HCT116 (cell line): ENCODE results near the gene TCERG1L. TPM values are rescaled to one million over a fixed set of nuclear protein-coding genes. Genes with fewer than 3 reads are reported as not detected.

ENCODE experiments used
- ATAC-seq: fragments of 200-7000 bp; cut with Tn5 transposase; 2 replicates; pipeline ENCODE4 v1.9.1; 2020; ENCODE audit warnings: mild to moderate bottlenecking, moderate library complexity
- BruUV-seq: library from RNA; stranded (reverse); fragments of 400-500 nt; replicated peaks from 2 replicates; lab custom pipeline; 2021; lab: Mats Ljungman, UMichigan
- CTCF ChIA-PET: fragments of 300-600 bp; sonication (Branson Sonifier 250); formaldehyde crosslinking; loops from one replicate; lab custom pipeline; 2021; ENCODE audit warnings: antibody characterized with exemption; lab: Charles Lee
- POLR2A ChIA-PET: fragments of 300-600, 350-600 bp; sonication (Branson Sonifier 250); formaldehyde crosslinking; loops from one replicate; lab custom pipeline; 2021; ENCODE audit warnings: antibody characterized with exemption; lab: Charles Lee
- RAD21 ChIA-PET, 2 experiments: fragments of 300-600 bp; sonication (Branson Sonifier 250); formaldehyde crosslinking; loops; one replicate each; lab custom pipeline; 2023; ENCODE audit warnings: low total read pairs in 2 of 2; ENCODE audit not compliant: uncharacterized antibody in 2 of 2, unreplicated experiment in 2 of 2, low non-redundant PET in 1 of 2; lab: Charles Lee
- DNase-seq: peaks from one replicate; pipeline ENCODE4 v3.0.0-alpha.2; 2010; ENCODE audit warnings: low read depth, low spot score
- H2AFZ ChIP-seq: fragments of 200-600 bp; shearing (Covaris generic), sonication (generic); 2 replicates; pipeline ENCODE4 v1.6.1; 2017; ENCODE audit warnings: low read depth, mixed run types, mixed read lengths, antibody characterized with exemption, low read length; ENCODE audit not compliant: poor library complexity, severe bottlenecking
- H3K27ac ChIP-seq: 2 replicates; pipeline ENCODE4 v1.5.1; 2012; ENCODE audit warnings: low read depth, low read length
- H3K27me3 ChIP-seq: fragments of 200-600 bp; sonication (generic); 2 replicates; pipeline ENCODE4 v1.6.1; 2016; ENCODE audit warnings: mixed run types, low read length, mixed read lengths; ENCODE audit not compliant: insufficient read depth
- H3K36me3 ChIP-seq, 2 experiments: fragments of 200-500 bp in 1 of 2; fragments of 200-600 bp in 1 of 2; sonication (Bioruptor generic) in 1 of 2; sonication (generic) in 1 of 2; 2 replicates each; pipeline versions ENCODE4 v1.5.1 to v1.6.1; 2014 to 2016; ENCODE audit warnings: low read length in 2 of 2, inconsistent platforms in 1 of 2, mixed read lengths in 1 of 2, mixed run types in 1 of 2; ENCODE audit not compliant: insufficient read depth in 2 of 2, control insufficient read depth in 1 of 2
- H3K4me1 ChIP-seq, 2 experiments: fragments of 200-600 bp in 1 of 2; sonication (generic) in 1 of 2; 2 replicates each; pipeline versions ENCODE4 v1.5.1 to v1.6.1; 2012 to 2017; ENCODE audit warnings: low read length in 2 of 2, inconsistent platforms in 1 of 2, mild to moderate bottlenecking in 1 of 2, mixed read lengths in 1 of 2, mixed run types in 1 of 2, moderate library complexity in 1 of 2; ENCODE audit not compliant: insufficient read depth in 2 of 2, control insufficient read depth in 1 of 2
- H3K4me2 ChIP-seq: fragments of 200-600 bp; sonication (generic); 2 replicates; pipeline ENCODE4 v1.6.1; 2017; ENCODE audit warnings: mixed run types, low read length, mixed read lengths
- H3K4me3 ChIP-seq, 2 experiments: fragments of 200-600 bp in 1 of 2; sonication (generic) in 1 of 2; replicated peaks in 1 of 2; 2 replicates each; pipeline ENCODE4 v1.5.1; 2011 to 2016; ENCODE audit warnings: low read length in 2 of 2, control low read depth in 1 of 2, low read depth in 1 of 2, mild to moderate bottlenecking in 1 of 2, mixed read lengths in 1 of 2, mixed run types in 1 of 2
- H3K79me2 ChIP-seq: fragments of 200-600 bp; sonication (generic); 2 replicates; pipeline ENCODE4 v1.6.1; 2017; ENCODE audit warnings: mild to moderate bottlenecking, mixed run types, low read length, moderate library complexity, mixed read lengths; ENCODE audit not compliant: insufficient read depth
- H3K9ac ChIP-seq: fragments of 200-600 bp; sonication (generic); 2 replicates; pipeline ENCODE4 v1.6.1; 2016; ENCODE audit warnings: low read length, mixed read lengths
- H3K9me2 ChIP-seq: fragments of 200-600 bp; sonication (generic), shearing (Covaris generic); 2 replicates; pipeline ENCODE4 v1.6.1; 2017; ENCODE audit warnings: mixed run types, mild to moderate bottlenecking, moderate library complexity; ENCODE audit not compliant: insufficient read depth
- H3K9me3 ChIP-seq, 2 experiments: fragments of 200-500 bp in 1 of 2; fragments of 200-600 bp in 1 of 2; sonication (Bioruptor generic) in 1 of 2; sonication (generic) in 1 of 2; 2 replicates each; pipeline ENCODE4 v1.6.1; 2014 to 2017; ENCODE audit warnings: low read length in 2 of 2, mixed read lengths in 2 of 2, inconsistent platforms in 1 of 2, low read depth in 1 of 2, mild to moderate bottlenecking in 1 of 2, mixed run types in 1 of 2, moderate library complexity in 1 of 2; ENCODE audit not compliant: control insufficient read depth in 1 of 2, insufficient read depth in 1 of 2
- H4K20me1 ChIP-seq: fragments of 200-600 bp; sonication (generic), shearing (Covaris generic); 2 replicates; pipeline ENCODE4 v1.6.1; 2017; ENCODE audit warnings: mixed run types, mild to moderate bottlenecking, moderate library complexity; ENCODE audit not compliant: insufficient read depth
- CBX3 ChIP-seq: IDR thresholded peaks from 2 replicates; pipeline ENCODE4 v1.6.1; 2012; ENCODE audit warnings: low read depth
- CTCF ChIP-seq, 3 experiments: fragments of 200-600 bp in 1 of 3; sonication (generic) in 1 of 3; IDR thresholded peaks in 2 of 3; conservative IDR thresholded peaks in 1 of 3; 2 replicates each; pipeline ENCODE4 v1.5.1; 2012 to 2017; ENCODE audit warnings: low read depth in 2 of 3, low read length in 2 of 3, antibody characterized with exemption in 1 of 3, borderline replicate concordance in 1 of 3, control low read depth in 1 of 3, mild to moderate bottlenecking in 1 of 3, mixed read lengths in 1 of 3, mixed run types in 1 of 3, moderate library complexity in 1 of 3; ENCODE audit not compliant: insufficient read depth in 1 of 3
- POLR2A ChIP-seq: IDR thresholded peaks from 2 replicates; pipeline ENCODE4 v1.7.0; 2011; ENCODE audit warnings: borderline replicate concordance; ENCODE audit not compliant: insufficient read depth, insufficient read length; ENCODE audit errors: extremely low read depth
- SIN3A ChIP-seq: IDR thresholded peaks from 2 replicates; pipeline ENCODE4 v1.6.1; 2012; ENCODE audit warnings: low read depth
- TCF7L2 ChIP-seq: IDR thresholded peaks from 2 replicates; pipeline ENCODE4 v1.7.0; 2011; ENCODE audit warnings: borderline replicate concordance, inconsistent platforms; ENCODE audit not compliant: insufficient read depth, insufficient read length; ENCODE audit errors: extremely low read depth
- YY1 ChIP-seq: IDR thresholded peaks from 2 replicates; pipeline ENCODE4 v1.6.1; 2011; ENCODE audit warnings: low read length, low read depth, moderate library complexity, mild to moderate bottlenecking; ENCODE audit not compliant: insufficient replicate concordance; ENCODE audit errors: extremely low read depth
- ZBTB33 ChIP-seq: IDR thresholded peaks from 2 replicates; pipeline ENCODE4 v1.6.1; 2011; ENCODE audit warnings: mild to moderate bottlenecking, low read length, moderate library complexity; ENCODE audit not compliant: insufficient replicate concordance; ENCODE audit errors: extremely low read depth
- ZFX ChIP-seq: fragments of 450-650 bp; IDR thresholded peaks from 2 replicates; pipeline ENCODE4 v1.6.1; 2017
- intact Hi-C: fragments of 100-400 bp; cut with micrococcal nuclease; formaldehyde crosslinking; loops from 2 replicates; pipeline ENCODE4 v1.10.0; 2022
- total RNA-seq: library from RNA; stranded (reverse); gene quantifications from one replicate; pipeline ENCODE4 v1.2.1, GENCODE V29; 2021; ENCODE audit not compliant: unreplicated experiment
- TF ChIP-seq, protein P1 (sequence below): IDR thresholded peaks from 2 replicates; pipeline ENCODE4 v1.6.1; 2012

The TCERG1L gene
- total RNA-seq, 1 experiment from 2014 or later: not detected

DNA sequence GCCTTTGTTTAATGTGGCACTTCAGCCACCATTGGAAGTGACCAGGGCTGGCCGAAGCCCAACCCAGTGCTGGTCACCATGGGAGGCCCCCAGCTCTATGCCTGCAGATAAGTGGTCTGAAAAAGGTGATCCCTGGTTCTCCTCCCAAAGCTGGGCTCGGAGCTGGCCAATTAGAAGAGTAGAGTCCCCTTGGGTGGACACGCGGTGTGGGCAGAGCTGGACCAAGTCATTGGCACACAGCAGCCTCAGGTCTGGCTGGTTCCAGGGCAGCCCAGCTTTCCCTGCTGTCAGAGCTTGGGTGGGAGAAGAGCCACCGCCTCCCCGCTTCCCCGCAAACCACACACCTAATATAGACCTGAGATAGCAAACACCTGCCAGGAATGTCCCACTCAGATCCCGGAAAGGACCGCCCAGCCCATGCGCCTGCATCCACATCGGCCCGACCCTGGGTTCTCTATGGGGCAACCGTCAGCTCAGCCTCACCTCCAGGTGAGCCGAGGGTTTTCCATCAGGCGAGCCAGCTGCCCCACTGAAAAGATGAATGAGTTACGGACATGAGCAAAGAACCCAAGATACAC is 84.3 kb downstream of the TCERG1L start:
- Histone ChIP-seq H3K9me2 (no peaks in the 10 kb centered on the region), H2AFZ (no peak overlapping the region), H3K36me3 (no peaks in the 10 kb centered on the region), H3K27ac (no peak overlapping the region), H3K9ac (no peak overlapping the region), H3K4me1 (no peaks in the 10 kb centered on the region), H3K4me2 (no peak overlapping the region), H3K4me3 (no peak overlapping the region), H4K20me1 (no peaks in the 10 kb centered on the region), H3K79me2 (no peaks in the 10 kb centered on the region), H3K9me3 (no peaks in the 10 kb centered on the region), H3K27me3 (no peaks in the 10 kb centered on the region)
- ChIA-PET RAD21 (no interaction called here), CTCF (no interaction called here), POLR2A (no interaction called here)
- TF ChIP-seq POLR2A (no peak), YY1 (no peak), ZFX (no peak), ZBTB33 (no peak), TCF7L2 (no peak), SIN3A (no peak), CTCF (IDR thresholded peaks at IDR 0.05 in 2 of 3, conservative IDR thresholded peaks at IDR 0.05 in 1 of 3; ENCODE audit: borderline replicate concordance in 1 of 3, insufficient read depth in 1 of 3, low read depth in 2 of 3, low read length in 2 of 3) (no peak), CBX3 (no peak)
- TF ChIP-seq, protein P1, sequence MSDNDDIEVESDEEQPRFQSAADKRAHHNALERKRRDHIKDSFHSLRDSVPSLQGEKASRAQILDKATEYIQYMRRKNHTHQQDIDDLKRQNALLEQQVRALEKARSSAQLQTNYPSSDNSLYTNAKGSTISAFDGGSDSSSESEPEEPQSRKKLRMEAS: no peak
- ATAC-seq (no peak), DNase-seq (no peak)
- BruUV-seq: no TSS peak
- intact Hi-C loops: no loop called here
